H4 (cell line): Measurements from ENCODE around the gene HSP90B1. TPM values are rescaled to one million over a fixed set of nuclear protein-coding genes. Genes with fewer than 3 reads are reported as not detected.

ENCODE experiments used
- DNase-seq: peaks from one replicate; pipeline ENCODE4 v3.0.0-alpha.2; 2015; ENCODE audit warnings: low spot score
- total RNA-seq: library from RNA; depleted of rRNA; stranded (reverse); fragments of >200 nt; shearing (Covaris generic); gene quantifications from 2 replicates; pipeline ENCODE4 v1.2.3, GENCODE V29; 2014; rRNA removed

HSP90B1 gene
- 507 and 561 TPM in 2 replicates for total RNA-seq

- peak; percentile 100 for DNase-seq
Observed at GRCh38 chr12:103930034-103930786, at the start of gene HSP90B1. Gene HSP90B1 (plus strand): TSS chr12:103930410. CDS start chr12:103930516, 106 bp downstream.

DNA sequence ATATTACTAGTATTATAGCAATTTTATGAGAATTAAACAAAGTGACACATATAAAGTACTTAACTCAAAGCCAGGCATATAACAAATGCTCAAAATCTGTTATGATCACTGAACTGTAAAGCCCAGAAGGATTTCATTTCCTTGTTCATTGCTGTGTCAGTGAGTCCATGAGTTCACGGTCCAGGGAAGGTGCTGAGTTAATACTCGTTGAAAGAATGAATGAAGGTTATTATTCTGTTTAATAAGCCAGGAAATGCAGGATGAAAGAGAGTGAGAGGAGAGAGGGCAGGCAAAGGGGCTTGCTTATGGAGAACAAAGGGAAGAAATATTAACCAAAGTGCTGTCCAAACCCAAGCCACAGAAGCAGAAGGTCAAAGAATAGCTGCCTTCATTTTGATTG lies 48.9 kb upstream of the HSP90B1 start:
- no peak for DNase-seq

DNA sequence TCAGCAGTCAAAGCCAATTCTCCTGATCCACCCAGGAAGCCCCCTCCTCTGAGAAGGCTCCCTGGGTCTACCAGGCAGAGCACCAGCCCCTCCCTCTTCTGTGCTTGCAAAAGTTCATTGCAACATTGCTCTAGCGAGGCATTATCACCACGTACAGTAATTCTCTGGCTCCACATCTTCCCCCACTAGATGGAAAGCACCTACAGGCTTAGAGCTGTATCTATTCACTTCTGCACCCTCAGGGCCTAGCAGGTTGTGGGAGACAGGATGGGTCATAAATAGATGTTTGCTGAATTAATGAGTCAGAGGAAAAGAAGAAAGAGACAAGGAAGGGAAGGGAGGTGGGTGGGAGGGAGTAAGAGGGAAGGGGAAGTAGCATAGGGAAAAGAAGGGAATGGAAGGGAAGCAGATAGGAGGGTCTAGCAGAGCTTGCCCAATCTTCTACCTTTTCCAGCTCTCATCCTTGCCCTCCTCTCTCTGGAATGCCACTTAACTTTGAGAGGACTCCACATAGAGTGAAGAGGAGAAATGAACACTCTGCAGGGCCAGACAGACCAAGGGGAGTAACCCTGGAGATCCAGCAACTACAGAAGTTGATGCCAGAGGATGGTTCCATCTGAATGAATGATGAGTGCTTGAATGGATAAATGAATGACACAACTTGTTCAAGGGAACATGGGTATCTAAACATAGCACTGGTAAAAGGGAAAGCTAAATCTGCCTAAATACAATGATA lies 47.2 kb upstream of the HSP90B1 start:
- no peak for DNase-seq

GRCh38 chr12:103883908-103884307 lies 46.3 kb upstream of the HSP90B1 start:
- no peak for DNase-seq

GRCh38 chr12:103884316-103884715 lies 45.9 kb upstream of the HSP90B1 start:
- peak; percentile 19 for DNase-seq

- no peak for DNase-seq
Observed at GRCh38 chr12:103886195-103886797, 43.9 kb upstream of the HSP90B1 start.

GRCh38 chr12:103887738-103888137 lies 42.5 kb upstream of the HSP90B1 start:
- DNase-seq, result no peak

DNA sequence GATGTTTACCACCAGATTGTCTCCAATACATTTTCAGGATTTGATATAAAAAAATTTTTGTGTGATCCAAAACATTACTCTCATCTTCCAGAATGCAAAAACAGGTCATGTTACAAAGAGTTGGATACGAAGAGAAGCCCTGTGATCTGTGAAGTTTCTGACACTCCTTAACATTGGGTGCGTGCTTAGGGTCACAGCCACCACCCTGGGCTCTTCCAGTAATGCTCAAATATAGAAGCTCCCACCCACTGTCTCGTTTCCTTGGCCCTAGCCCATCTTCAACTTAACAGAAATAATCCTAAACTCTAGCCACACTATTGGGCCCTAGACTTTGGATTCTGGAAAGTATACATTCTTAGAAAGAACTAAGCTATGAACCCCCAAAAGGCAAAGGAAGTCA lies 32.9 kb upstream of the HSP90B1 start:
- DNase-seq, result no peak

DNA sequence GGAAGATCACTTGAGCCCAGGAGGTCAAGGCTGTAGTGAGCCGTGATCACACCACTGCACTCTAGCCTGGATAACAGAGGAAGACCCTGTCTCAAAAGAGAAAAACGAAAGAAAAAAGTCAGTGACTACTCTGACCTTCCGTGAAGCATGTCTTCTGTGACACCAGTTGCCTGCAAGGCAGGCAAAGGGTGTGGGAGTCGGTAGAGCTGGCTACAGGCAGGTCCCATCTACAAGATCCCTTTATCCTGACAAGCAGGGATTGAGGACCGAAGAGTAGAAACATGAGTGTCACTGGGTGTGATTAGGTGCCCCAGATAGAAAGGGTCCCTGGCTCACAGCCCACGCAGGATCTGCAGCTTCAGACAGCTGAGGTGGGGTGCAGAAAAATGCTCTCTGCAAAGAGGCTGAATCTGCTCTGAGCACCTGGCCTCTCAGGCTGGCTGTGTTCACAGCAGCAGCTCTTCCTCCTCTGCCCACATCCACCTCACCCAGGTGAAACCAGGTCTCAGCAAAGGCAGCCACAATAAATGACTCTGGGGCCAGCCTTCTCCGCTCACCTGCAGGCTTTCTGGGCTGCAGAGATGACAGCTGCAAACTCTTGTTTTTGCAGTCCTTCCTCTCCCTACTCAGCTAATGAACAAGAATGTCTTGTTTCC lies 28.6 kb upstream of the HSP90B1 start:
- DNase-seq, result no peak

GRCh38 chr12:103903993-103904392 lies 26.2 kb upstream of the HSP90B1 start:
- no peak for DNase-seq

- no peak for DNase-seq
Observed at GRCh38 chr12:103905730-103906349, 24.4 kb upstream of the HSP90B1 start.

- DNase-seq, result no peak
Observed at GRCh38 chr12:103908246-103908541, 22.0 kb upstream of the HSP90B1 start.

DNA sequence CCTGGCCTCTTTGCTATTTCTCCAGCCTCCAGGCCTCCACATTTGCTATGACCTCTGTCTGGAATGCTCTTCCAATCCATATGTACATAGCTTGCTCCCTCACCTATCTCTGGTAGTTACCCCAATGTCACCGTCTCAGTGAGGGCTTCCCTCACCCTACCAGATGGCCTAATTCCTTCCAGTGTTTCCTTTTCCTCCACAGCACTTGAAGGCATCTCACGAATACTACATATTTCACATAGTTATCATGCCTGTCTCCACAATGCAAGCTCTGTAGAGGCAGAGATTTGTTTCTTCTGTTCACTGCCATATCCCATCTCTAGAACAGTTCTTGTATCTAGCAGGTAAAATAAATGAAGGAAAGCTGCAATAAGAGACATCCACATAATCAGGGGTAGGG lies 21.3 kb upstream of the HSP90B1 start:
- DNase-seq, result no peak

GRCh38 chr12:103909811-103910210 lies 20.4 kb upstream of the HSP90B1 start:
- no peak for DNase-seq

DNA sequence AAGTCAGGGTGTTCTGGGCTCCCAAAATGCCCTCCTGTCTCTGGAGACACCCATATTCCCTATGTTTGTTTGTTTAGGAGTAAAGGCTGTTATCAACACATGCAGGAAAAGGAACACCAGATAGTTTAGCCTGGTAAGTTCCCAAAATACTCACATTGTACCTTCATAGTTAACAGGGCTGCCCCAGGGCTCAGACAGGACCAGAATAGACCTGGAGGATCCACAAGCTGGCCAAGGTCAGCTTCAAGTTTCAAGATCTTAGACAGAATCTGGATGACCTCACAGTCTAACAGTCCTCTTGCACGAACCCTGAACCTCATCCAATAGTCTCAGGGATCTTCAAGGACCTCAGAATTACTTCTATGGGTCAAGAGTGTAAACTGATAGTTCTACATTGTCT lies 18.1 kb upstream of the HSP90B1 start:
- DNase-seq, result no peak

DNA sequence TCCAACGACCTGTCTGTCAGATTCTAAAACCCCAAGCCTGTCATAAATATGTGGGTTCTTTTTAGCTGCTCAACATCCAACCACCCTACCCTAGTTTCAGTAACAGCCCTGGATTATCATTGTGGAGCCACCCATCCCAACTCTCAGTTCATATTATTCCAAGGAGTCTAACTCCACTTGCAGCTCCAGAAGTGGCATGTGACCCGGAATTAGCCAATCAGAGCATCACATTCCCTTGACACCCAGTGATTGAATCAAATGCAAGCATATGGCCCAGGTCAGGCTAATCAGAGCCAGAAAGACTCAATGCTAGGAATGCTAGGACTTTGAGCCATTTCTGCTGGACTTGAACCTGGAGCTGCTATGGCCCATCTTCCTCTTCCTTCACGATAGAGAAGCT lies 17.1 kb upstream of the HSP90B1 start:
- no peak for DNase-seq

- no peak for DNase-seq
Observed at GRCh38 chr12:103915306-103915705, 14.9 kb upstream of the HSP90B1 start.

DNA sequence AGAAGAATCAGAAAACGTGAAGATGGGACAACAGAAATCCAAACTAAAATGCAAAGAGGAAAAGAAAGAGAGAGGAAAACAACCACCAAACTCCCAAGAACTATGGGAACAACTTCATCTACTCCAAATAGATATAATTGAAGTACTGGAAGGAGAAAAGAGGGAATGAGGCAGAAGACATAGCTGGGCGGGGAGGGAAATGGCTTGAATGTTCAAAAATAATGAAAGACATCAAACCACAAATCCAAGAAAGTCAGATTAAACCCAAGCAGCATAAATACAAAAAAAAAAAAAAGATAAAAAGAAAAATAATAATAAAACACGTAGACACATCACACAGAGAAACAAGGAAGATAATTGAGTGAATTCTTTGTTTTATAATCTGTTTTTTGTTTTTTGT lies 12.3 kb upstream of the HSP90B1 start:
- DNase-seq, result no peak

- DNase-seq, result peak; percentile 84
Observed at GRCh38 chr12:103924761-103925641, 5.2 kb upstream of the HSP90B1 start.

GRCh38 chr12:103928682-103929045 lies 1.5 kb upstream of the HSP90B1 start:
- no peak for DNase-seq
